Stimulated activated CD4-positive, alpha-beta T cell treated with anti-CD3 and anti-CD28 coated beads, Interleukin-4, amount 100 ng/mL, for 24 hours (primary cell): ENCODE data around the gene CYFIP1.

Source experiments
- DNase-seq: peaks from one replicate; pipeline ENCODE4 v3.0.0-alpha.2; 2020

Gene CYFIP1

DNA sequence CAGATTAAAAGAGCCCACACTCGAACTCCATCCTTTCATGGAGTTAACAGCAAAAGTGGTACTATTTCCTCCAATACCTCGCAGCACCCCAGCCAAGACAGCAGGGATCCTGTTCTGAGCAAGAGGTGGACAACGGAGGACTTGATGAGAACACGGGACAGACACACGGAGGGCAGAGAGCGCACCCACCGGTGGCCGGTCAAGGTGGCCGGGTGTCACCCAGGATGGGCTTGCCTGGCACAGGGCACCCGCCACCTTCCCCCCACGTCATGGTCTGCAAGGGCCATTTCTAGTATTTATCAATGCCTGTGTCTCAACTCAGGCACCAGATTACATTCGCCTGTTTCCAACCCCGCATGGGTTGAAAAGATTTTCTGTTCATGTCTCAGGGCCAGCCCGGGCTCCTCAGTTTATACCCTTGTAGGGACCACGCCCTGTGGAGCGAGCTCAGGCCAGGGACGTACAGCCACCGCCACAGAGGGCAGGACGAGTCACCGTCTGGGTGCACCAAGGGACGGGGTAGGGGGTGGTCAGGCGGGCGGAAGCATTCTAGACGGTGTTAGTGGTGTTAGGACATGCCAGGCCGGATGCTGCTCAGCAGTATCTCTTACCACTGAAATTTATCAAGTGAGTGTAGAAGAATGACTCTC, 64.2 kb downstream of the CYFIP1 start:
- DNase-seq: no peak

DNA sequence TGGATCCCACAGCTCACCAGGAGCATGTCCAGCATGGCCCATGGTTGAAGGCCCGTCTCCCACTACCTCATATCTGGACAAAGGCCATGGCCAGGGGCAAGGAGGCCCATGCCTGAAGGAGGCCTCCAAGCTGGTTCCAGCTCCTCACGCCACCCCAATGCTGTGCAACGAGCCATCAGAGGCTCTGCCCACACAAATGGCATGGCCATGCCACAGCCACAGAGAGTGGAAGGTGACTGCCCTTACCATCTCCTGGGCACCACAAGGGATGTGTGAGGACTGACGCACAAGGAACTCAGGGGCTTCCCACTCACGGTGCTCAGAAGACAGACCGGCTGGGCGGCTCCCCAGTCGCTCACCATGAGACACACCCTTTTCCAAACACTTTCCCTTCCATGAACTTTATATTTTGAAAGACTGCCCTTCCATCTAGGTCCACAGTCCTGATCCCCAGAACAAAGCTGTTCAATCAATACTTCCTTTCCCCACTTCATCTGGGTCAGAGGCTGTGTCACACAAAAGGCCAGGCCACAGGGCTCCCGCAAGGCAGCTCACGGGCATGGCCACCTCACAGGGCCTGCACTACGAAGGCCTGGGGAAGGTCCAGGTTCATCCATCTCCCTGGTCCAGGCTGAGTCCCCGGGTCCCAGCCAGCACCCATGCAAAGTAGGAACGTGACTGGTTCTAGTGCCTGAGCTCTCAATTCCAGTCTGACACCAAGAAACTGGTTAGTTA, 66.4 kb downstream of the CYFIP1 start:
- DNase-seq: no peak

DNA sequence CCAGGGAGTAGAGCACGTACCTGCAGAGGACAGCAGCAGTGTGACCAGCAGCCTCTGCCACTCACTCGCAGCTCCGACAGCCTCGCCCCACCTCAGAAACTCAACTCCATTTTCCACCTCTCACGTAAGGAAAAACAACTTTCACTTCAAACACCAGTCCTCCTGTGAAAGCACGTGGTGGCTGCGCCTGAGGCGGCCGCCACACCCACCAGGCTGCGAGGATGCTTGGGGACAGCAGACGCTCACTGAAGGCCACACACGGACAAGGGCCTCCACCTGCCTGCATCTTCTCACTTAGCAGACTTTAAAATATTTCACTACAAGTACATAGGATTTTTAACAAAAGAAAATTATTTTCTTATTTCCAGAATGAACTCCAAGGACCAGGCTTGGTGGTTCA, 67.9 kb downstream of the CYFIP1 start:
- no peak for DNase-seq

DNA sequence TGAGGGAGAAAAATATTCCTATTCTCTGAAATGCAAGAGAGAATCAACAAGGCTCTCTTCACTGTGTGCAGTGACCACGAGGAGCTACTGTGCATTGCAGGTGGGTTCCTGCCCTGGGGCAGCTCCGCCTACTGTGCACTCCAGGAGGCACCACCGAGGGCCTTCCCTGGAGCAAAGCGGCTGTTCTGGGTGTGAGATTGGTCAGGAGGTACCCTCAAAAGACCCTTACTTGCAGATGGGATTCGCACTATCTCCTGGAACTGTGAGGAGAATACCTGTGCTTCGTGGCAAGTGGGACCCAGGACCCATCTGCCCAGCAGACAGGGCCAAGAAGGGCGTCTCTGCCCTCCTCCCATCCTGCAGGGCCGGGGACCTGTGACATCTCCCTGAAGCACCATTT, 68.9 kb downstream of the CYFIP1 start:
- no peak for DNase-seq

DNA sequence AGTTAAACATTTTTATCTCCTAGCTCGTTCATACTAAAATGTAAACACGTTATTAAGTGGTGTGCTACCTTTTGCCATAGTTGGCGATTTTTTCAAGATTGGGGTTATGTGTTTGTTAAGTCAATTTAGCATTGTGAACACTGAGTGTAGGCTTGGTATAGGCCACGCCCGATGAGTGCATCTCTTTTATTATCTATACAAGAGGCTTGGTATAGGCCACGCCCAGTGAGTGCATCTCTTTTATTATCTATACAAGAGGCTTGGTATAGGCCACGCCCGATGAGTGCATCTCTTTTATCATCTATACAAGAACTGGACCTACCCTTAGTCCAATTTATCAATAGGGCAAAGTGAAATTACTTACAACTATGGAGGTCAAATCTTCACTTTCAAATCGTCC, 71.3 kb downstream of the CYFIP1 start:
- DNase-seq: no peak

DNA sequence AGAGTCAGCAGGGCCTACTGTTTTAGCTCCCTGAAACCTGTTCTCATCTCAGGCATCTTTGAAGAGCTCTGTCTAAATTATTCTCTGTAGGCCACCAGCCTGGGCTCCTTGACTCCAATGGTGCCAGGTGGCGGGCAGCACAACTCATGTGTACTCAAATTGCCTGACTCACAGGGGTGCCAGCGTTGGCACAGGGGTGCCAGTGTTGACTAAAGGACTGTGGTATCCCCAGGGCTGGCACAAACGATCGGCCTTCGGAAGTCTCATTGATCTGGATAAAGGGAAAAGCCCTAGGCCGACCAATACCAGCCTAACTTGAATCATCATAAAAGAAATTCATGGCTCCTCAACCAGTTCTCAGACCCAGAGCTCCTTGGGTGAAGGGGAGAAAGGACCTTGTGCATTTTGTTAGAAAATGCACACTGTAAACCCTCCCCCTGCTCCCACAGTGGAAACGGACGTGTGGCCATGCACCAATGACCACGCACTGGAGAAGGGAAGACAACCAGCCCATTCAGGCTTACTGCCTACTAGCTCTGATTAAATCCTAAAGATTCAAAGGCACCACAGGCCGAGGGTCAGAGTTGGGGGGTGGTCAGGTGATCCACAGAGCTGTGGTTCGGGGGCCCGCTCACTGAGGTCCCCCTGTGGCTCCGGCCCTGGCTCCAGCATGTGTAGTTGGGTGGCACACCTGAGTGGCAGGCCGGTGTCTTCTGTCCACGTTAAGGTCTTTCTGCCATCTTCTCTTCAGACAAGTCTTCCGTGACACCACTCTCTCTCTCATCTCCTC, 72.8 kb downstream of the CYFIP1 start:
- no peak for DNase-seq

DNA sequence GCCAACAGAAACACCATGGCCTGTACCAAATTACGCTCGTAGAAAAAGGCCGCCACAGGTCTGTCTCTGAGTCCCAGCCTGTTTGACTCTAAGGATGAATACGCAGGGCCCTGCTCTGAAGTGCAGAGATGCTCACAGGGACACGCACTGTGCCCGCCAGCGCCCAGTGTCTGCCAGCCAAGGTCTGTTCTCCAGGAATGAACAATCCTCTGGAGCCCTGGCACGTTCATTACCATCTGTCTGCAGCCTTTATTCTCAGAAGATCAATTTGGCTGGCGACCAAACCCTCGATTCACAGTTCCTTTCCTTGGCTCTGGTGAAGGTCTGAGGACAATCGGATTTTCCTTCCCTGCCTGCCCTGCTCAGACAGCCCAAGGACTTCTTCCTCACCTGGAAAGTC, 75.4 kb downstream of the CYFIP1 start:
- no peak for DNase-seq

DNA sequence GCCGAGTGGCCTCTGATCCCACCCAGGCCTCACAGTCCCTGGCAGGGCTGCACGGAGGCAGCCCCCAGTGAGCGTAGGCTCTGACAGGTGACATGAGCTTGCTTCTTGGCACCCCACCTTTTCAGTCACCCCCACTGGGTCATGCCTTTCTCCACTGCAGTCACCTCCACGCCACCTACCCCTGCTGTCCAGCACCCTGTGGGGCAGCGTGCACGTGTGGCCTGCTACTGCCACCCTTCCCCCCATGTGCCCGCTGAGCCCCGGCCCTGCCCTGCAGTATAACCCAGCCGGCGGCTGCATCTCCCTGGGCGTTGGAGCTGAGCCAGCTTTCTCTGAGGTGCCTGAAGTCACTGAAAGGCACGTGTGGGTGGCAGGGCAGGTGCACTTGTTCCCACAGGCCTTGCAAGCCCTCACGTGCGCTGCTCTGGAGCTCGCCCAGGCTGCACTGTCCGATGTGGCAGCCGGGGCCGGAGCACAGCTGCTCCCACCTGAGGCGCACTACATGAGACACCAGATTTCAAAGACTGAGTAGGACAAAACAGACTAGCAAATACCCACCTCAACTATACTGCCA, 76.1 kb downstream of the CYFIP1 start:
- no peak for DNase-seq

- DNase-seq: no peak
Observed at GRCh38 chr15:22903427-22903826, 76.7 kb downstream of the CYFIP1 start.

DNA sequence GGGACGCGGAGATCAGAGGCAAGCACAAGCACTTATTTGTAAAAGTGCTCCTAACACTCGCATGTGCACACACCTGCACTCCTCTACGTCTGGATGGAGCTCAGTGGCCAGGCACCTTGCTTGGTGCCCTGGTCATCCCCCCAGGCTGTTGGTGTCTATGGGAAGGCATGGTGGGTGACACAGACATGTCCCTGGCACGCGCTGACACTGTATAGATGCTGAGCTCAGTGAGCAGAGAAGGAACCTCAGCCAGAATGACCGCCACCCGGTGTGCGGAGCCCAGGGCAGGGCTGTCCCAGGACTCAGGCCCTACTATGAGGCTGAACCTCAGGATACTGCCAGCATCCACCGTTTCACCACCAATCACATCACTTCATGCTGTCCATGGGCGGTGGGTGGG, 77.2 kb downstream of the CYFIP1 start:
- DNase-seq: no peak

DNA sequence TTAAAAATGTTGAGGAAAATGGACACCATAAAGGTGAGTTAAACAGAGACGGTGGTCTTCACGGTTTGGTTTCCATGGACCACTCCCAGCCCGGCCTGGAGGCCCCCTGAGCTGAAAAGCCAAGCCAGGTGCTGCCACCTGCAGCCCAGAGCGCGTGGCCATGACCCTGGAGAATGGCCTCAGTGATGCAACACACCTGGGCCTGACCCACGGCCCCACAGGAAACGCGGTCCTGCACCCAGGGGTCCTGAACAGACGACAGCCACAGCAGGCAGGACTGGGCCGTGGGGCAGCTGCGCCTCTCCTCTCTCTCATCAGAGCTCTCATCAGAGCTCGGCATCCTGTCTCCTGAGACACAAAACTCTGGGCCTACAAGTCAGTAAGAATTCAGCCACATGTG, 77.6 kb downstream of the CYFIP1 start:
- DNase-seq: no peak

GRCh38 chr15:22902046-22902445, 78.1 kb downstream of the CYFIP1 start:
- no peak for DNase-seq

DNA sequence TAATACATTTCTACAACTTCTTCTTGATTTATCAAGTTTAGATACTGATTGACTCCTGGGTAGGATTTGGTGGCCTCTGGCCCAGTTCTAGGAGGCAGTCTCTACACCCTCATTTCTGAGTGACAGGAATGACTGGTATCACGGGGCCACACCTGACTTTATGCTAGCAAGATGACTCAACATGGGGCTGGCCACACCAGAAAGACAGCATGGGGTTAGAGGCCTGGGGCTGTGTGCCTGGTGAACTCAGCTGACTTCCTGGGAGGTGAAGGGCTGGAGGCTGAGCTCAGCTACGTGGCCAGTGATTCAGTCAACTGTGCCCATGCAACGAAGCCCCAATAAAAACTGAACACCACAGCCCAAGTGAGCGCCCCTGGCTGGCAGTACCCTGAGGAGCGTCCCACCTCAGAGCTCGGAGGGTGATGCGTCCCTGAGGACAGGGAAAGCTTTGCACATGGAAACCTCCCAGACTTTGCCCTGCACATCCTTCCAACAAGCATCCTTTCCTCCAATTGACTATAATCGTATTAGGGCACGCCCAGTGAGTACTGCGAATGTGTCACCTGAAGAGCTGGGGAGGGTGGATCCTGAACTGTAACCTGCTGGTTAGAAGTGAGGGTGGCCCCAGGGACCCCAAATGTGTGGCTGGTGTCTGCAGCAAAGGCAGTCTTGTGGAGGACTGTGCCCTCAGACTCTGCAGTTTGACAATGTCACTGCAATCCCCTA, 84.5 kb downstream of the CYFIP1 start:
- DNase-seq: no peak

GRCh38 chr15:22893881-22894280, 86.3 kb downstream of the CYFIP1 start:
- no peak for DNase-seq

DNA sequence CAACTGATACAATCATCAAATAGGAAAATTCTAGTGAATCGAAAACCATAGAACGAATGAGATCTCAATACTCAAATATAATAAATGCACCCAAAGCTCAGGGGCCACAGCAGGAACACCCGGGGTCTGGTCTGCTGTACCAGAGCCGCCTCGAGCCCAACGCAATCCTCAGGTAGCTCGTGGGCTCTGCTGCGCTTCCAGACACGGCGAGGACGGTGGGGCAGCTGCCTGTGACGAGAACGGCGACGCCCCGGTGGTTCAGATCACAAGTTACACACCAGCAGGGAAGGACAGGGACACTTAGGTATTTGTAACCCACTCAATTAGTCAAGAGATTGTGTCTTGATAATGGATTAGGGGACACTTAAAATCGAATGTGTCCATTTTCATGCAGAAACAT, 87.1 kb downstream of the CYFIP1 start:
- no peak for DNase-seq

GRCh38 chr15:22892333-22892732, 87.8 kb downstream of the CYFIP1 start:
- DNase-seq: no peak

DNA sequence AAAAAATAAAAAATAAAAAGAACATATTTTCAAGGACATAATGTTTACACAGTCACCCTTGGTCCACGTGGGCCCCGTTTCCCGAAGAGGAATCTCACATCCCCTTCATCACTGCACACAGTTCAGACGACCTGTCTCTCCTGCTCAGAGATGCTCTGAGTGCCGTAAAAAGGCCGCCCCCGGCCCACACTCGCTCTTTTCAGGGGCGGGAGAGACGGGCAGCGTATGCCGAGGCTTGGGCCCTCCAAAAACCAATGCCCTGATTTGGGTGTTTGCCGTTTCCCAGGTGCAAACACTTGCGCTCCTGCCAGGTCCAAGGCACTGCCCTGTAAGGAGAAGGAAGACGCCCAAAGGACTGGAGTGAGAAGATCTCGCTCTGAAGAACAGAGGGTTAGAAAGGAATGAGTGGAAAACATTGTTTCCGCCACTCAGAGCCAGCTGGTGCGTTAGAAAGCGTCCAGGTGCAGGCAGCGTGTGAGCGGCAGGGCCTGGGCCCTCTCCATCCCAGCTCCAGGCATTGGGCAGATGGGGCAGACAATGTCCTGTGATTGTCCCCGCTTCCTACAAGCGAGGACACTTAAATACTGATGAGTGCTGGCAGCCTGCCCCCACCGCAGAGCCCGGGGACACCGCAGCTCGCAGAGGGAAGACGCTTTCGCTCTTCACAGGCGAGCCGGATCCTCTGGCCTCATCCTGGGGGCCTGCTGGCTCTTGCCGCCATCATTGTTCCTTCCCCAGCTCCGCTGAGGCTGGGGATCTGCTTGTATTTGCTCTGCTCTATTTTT, 88.5 kb downstream of the CYFIP1 start:
- DNase-seq: no peak

DNA sequence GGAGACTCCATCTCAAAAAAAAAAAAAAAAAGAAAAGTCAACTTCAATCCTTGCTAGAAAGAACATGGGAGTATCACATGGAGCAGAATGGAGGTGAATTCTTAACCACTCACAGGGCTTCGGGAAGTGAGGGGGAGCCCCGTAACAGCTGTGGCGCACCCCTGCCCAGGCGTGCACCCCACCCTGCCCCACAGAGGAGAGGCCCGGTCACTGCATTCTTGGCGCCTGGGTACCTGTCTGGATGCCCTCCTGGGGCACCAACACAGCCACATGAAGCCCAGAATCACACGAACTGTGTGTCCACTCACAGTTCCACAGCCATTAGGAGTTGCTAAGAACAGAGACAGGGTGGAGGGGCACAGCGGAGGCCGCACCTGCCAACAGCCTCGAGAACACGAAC, 89.9 kb downstream of the CYFIP1 start:
- no peak for DNase-seq

DNA sequence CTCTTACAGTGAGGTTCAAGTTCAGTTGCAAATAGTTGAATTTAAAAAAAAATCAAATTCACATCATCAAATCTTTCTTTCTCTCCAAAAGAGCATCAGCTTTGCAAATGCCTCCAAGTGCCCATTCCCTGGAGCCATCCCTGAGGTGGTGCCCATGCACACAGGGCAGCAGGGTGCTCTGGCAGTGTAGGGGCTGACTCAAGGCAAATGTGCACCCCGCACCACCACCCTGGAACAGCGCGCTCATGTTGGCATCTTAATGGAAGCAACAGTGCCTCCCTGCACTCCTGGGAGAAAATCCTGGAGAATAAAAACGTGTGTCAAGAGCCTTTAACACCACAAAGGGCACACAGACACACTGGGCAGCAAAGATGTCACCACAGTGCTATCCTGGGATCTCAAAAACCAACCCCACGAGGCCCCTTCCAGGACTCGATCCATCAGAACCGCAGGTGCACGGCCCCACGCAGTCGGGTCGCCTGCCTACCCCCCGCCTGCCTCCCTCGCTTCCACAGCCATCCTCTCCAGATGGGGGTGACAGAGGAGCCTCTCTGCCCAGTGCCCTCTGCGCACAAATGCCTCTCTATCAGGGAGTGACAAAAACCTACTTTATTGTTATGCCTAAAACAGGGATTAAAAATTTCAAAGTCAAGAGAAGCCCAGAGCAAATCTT, 90.9 kb downstream of the CYFIP1 start:
- DNase-seq: no peak

DNA sequence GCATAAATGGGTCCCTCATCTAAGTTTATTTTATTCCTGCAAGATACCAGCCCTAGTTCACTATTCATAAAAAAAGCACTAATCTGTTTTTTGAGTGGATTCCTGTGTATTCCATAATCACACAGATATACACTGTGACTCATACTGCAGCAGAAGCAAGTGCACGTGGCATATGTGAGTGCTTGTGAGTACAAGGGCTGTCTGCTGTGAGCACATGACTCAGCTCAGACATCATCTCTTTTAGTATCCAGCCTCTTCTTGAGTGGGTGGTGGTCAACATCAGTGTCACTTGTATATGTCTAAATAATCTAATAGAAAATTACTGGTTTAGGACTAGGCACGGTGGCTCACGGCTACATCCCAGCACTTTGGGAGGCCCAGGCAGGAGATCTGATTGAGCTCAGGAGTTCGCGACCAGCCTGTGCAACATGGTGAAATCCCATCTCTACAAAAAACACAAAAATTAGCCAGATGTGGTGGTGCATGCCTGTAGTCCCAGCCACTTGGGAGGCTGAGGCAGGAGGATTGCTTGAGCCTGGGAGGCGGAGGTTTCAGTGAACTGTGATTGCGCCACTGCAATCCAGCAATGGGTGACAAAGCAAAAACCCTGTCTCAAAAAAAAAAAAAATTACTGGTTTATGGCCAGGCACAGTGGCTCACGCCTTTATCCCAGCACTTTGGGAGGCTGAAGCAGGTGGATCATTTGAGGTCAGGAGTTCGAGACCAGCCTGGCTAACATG, 91.9 kb downstream of the CYFIP1 start:
- DNase-seq: no peak
